ENCODE measurements around the gene CCL4.

DNA sequence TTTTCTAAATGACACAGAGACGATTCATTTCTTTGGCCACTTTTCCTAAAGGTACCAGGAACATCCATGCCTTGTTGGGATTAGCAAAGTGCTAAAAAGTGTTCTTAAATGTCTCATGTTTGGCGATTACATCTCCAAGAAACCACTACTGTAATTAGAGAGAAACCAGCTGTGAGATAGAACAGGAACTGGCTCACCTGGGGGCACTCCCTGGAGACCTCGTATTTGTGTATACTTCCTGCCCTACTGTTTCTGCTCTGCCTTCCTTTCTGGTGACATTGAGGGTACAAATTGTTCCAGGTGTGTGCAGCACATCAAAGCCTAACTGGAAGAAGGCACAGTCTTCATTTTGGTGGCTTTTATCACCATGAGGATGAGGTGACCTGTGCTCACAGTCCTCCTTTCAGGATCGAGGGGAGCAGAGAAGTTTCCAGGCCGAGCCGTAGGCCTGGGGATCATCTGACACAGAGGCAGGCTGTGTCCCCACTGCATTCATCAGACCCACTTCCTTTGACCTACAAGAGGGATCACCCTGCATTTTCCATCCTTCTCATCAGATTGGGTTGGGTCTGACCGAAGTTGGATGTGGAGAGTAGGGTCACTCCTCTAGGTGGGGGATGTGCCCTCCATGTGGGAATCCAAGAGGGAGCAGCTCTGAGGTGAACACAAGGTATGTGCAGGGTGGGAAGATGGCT, 23.7 kb downstream of the CCL4 start:
- TF ChIP-seq, protein P1, sequence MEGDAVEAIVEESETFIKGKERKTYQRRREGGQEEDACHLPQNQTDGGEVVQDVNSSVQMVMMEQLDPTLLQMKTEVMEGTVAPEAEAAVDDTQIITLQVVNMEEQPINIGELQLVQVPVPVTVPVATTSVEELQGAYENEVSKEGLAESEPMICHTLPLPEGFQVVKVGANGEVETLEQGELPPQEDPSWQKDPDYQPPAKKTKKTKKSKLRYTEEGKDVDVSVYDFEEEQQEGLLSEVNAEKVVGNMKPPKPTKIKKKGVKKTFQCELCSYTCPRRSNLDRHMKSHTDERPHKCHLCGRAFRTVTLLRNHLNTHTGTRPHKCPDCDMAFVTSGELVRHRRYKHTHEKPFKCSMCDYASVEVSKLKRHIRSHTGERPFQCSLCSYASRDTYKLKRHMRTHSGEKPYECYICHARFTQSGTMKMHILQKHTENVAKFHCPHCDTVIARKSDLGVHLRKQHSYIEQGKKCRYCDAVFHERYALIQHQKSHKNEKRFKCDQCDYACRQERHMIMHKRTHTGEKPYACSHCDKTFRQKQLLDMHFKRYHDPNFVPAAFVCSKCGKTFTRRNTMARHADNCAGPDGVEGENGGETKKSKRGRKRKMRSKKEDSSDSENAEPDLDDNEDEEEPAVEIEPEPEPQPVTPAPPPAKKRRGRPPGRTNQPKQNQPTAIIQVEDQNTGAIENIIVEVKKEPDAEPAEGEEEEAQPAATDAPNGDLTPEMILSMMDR (conservative IDR thresholded peaks at IDR 0.05; ENCODE audit: low read length): no peak
- TF ChIP-seq EZH2phosphoT487 (IDR thresholded peaks at IDR 0.05; ENCODE audit: borderline replicate concordance, low read depth, low read length): no peak
